ENCODE results near the gene FOXO3. TPM values are rescaled to one million over a fixed set of nuclear protein-coding genes. Genes with fewer than 3 reads are reported as not detected.

Gene FOXO3
- total and polyA plus RNA-seq, 2 donors (not counting 3 experiments of a cell fraction or from before 2014, with no cell fraction given) = 14.4 to 16.9 TPM

DNA sequence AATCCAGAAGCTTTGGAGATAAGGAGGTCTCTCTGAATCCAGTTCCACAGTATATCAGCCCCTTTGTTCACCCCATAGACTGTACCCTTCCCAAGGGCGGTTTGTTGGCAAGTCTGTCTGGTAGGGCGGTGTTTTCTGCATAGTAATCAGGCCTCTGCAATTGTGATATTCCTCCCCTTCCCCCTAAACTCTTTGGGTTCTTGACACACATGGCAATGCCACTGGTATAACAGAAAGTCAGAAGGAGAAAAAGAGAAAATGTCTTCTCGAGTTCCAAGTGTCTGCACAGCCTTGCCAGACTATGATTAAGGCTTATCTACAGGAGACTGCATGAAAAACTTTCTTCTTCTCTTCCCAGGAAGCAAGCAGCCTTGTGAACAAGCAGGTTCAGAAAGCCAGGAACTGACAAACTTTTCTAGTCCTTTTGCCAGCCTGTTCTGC is 45.6 kb downstream of the FOXO3 start:
- Histone ChIP-seq H3K79me2 (ENCODE audit: control insufficient read depth, insufficient read depth, low read length) (no peaks in the 10 kb centered on the region), H3K36me3 (ENCODE audit: control insufficient read depth in 2 of 2, extremely low read depth in 1 of 2, insufficient read depth in 2 of 2, low read length in 2 of 2) (no peaks in the 10 kb centered on the region), H3K9ac (replicated peaks; ENCODE audit: extremely low read depth, insufficient read depth, low read length) (no peak overlapping the region), H3K4me3 (replicated peaks in 1 of 3; ENCODE audit: insufficient read depth in 1 of 3, low read depth in 1 of 3, low read length in 3 of 3) (no peak overlapping the region), H3K27ac (ENCODE audit: insufficient read depth, low read depth, low read length) (no peak overlapping the region), H3K4me1 (ENCODE audit: control insufficient read depth, extremely low read depth, insufficient read depth, low read length) (no peaks in the 10 kb centered on the region), H3K9me1 (replicated peaks; ENCODE audit: control insufficient read depth, extremely low read depth, insufficient read depth, low read length) (no peaks in the 10 kb centered on the region), H3K4me2 (ENCODE audit: insufficient read depth, low read length) (no peak overlapping the region), H2AFZ (ENCODE audit: low read depth, low read length) (no peak overlapping the region), H3K27me3 (ENCODE audit: control insufficient read depth in 2 of 2, insufficient read depth in 2 of 2, low read length in 2 of 2) (no peaks in the 10 kb centered on the region), H3K9me3 (replicated peaks; ENCODE audit: control insufficient read depth, insufficient read depth, low read length) (no peaks in the 10 kb centered on the region), H4K20me1 (replicated peaks; ENCODE audit: control insufficient read depth, extremely low read depth, insufficient read depth, low read length) (no peaks in the 10 kb centered on the region)
- ChIA-PET POLR2A (no interaction called here), CTCF (interaction anchor here (1.5 kb wide), 1 partner anchor 15 kb away, joined by 4 read pairs; no protein-coding TSS in a partner anchor)
- FAIRE-seq = no peak
- dilution Hi-C loops (cut with MboI; ENCODE audit: extremely low pct_ligation_motif_present, low sequenced_read_pairs) = no loop called here
- intact Hi-C loops (cut with micrococcal nuclease) = no loop called here
- BruUV-seq (replicated peaks) = no TSS peak
- DNase-seq (ENCODE audit: low read depth, low spot score) = no peak
- TF ChIP-seq POLR2AphosphoS5 (IDR thresholded peaks at IDR 0.05; ENCODE audit: insufficient read depth, low read depth, low read length) (no peak), FOS (IDR thresholded peaks at IDR 0.05; ENCODE audit: borderline replicate concordance, insufficient read depth, low read length) (no peak), MYC (IDR thresholded peaks at IDR 0.05; ENCODE audit: low read depth, low read length) (no peak), JUN (IDR thresholded peaks at IDR 0.05; ENCODE audit: borderline replicate concordance, insufficient read depth, insufficient read length, low read depth) (no peak), EZH2 (IDR thresholded peaks at IDR 0.05; ENCODE audit: borderline replicate concordance, low read depth, low read length, severe bottlenecking) (no peak), GATA2 (IDR thresholded peaks at IDR 0.05; ENCODE audit: insufficient read depth, insufficient read length, low read depth, low read length) (no peak)
- TF ChIP-seq, protein P1, sequence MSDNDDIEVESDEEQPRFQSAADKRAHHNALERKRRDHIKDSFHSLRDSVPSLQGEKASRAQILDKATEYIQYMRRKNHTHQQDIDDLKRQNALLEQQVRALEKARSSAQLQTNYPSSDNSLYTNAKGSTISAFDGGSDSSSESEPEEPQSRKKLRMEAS (IDR thresholded peaks at IDR 0.05; ENCODE audit: insufficient read depth, insufficient read length) = no peak
- TF ChIP-seq, protein P2, sequence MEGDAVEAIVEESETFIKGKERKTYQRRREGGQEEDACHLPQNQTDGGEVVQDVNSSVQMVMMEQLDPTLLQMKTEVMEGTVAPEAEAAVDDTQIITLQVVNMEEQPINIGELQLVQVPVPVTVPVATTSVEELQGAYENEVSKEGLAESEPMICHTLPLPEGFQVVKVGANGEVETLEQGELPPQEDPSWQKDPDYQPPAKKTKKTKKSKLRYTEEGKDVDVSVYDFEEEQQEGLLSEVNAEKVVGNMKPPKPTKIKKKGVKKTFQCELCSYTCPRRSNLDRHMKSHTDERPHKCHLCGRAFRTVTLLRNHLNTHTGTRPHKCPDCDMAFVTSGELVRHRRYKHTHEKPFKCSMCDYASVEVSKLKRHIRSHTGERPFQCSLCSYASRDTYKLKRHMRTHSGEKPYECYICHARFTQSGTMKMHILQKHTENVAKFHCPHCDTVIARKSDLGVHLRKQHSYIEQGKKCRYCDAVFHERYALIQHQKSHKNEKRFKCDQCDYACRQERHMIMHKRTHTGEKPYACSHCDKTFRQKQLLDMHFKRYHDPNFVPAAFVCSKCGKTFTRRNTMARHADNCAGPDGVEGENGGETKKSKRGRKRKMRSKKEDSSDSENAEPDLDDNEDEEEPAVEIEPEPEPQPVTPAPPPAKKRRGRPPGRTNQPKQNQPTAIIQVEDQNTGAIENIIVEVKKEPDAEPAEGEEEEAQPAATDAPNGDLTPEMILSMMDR (IDR thresholded peaks at IDR 0.05; ENCODE audit: extremely low read depth in 1 of 2, insufficient read depth in 1 of 2, low read depth in 1 of 2, low read length in 2 of 2) = no peak
